ENCODE data around the gene CUL3.

CUL3 gene

DNA sequence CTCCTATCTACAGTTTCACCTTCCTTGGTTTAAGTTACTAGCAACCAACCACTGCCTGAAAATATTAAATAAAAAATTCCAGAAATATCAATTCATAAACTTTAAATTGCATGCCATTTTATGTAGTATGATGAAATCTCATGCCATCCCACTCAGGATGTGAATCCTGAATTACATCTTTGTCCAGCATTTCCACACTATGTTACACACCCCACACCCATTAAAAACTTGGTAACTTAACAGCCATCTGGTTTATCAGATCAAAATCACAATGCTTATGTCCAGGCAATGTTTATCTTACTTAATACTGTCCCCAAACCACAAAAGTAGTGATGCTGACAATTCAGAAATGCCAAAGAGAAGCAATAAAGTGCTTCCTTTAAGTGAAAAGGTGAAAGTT, 21.6 kb downstream of the CUL3 start:
- Histone ChIP-seq H2AFZ (ENCODE audit: low read length, unreplicated experiment) (no peak overlapping the region), H3K4me3 (ENCODE audit: low read depth, low read length) (no peak overlapping the region), H3K27me3 (ENCODE audit: insufficient read depth, low read length) (no peaks in the 10 kb centered on the region), H3K27ac (ENCODE audit: low read depth, low read length) (no peak overlapping the region), H3K36me3 (ENCODE audit: insufficient read depth, low read length) (peaks cover 17% of the 10 kb centered on the region), H3K4me1 (ENCODE audit: control insufficient read depth, insufficient read depth, low read length, unreplicated experiment) (peaks cover 4% of the 10 kb centered on the region), H3K79me2 (ENCODE audit: control insufficient read depth, insufficient read depth, low read length, unreplicated experiment) (peaks cover 98% of the 10 kb centered on the region)

DNA sequence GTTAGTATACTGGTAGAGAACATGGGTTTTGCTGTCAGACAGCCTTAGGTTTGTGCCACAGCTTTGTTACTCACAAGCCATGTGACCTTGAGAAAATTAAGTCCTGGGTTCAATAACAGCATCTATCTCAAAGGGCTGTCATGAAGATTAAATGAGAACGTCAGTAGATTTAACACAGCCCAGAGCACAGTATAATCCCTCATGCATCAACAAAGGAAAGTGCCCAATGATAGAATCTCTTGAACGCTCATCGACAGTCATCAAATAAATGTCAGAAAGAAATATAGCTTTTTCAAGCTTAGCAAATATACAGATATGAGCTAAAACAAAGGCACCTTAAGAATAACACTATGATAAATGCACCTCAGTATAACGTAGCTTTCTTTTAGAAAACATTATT, 22.3 kb downstream of the CUL3 start:
- Histone ChIP-seq H2AFZ (ENCODE audit: low read length, unreplicated experiment) (no peak overlapping the region), H3K4me3 (ENCODE audit: low read depth, low read length) (no peak overlapping the region), H3K36me3 (ENCODE audit: insufficient read depth, low read length) (peaks cover 17% of the 10 kb centered on the region), H3K27ac (ENCODE audit: low read depth, low read length) (no peak overlapping the region), H3K79me2 (ENCODE audit: control insufficient read depth, insufficient read depth, low read length, unreplicated experiment) (peaks cover 98% of the 10 kb centered on the region), H3K4me1 (ENCODE audit: control insufficient read depth, insufficient read depth, low read length, unreplicated experiment) (peaks cover 4% of the 10 kb centered on the region), H3K27me3 (ENCODE audit: insufficient read depth, low read length) (no peaks in the 10 kb centered on the region)

DNA sequence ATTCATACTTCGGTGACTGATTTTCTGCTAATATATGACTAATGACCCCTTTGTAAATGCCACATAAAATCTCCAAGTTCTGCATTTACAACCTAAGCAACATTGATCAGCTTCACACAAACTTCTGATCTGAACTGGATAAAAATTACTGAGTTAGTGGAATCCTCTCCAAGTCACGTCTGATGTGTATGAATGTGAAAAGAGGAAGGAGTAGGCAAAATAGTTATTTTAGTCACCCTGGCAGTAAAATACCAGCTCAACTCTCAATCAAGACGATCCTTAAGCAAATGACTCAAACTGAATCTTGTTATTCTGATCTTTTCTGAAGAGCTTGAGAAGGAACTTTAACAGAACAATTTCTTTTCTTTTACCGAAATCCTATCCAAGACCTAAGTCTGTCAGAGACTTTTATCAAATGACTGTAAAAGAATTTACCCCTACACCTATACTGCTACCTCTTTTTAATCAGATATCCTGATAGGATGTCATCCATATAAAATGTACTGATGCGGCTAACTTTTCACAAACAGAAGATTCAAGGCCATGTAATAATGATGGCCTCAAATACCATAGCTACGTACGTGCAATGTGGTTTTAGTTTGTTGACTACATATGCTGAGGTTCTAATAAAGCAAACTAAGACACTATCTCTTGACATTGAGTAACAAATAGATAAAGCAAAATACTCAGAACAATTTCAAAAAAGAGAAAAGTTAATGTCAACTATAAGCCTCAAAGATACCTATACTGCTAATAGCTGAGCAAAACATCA, 23.7 kb downstream of the CUL3 start:
- Histone ChIP-seq H3K27me3 (ENCODE audit: insufficient read depth, low read length) (no peaks in the 10 kb centered on the region), H3K79me2 (ENCODE audit: control insufficient read depth, insufficient read depth, low read length, unreplicated experiment) (peaks cover 85% of the 10 kb centered on the region), H3K36me3 (ENCODE audit: insufficient read depth, low read length) (peaks cover 10% of the 10 kb centered on the region; the same call in 1 of the 2 replicates), H3K27ac (ENCODE audit: low read depth, low read length) (no peak overlapping the region), H2AFZ (ENCODE audit: low read length, unreplicated experiment) (no peak overlapping the region), H3K4me3 (ENCODE audit: low read depth, low read length) (no peak overlapping the region), H3K4me1 (ENCODE audit: control insufficient read depth, insufficient read depth, low read length, unreplicated experiment) (peaks cover 8% of the 10 kb centered on the region)

DNA sequence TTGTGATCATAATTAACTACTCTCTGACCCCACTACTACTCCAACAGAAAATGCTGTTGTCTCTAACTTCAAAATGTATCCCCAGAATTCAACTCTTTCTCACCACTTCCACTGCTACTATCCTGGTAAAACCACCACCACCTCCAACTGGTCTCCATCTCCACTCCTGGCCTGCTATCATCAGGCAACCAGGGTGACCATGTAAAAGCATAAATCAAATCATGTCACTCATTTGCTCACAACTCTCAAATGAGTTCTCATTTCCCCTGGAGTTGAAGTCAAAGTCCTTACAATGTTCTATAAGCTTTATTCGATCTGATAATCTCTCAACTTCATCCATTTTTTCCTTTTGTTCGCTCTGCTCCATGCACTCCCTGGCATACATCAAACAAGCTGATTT, 24.6 kb downstream of the CUL3 start:
- no peak overlapping the region for H3K27ac ChIP-seq (ENCODE audit: low read depth, low read length)
- H3K79me2 ChIP-seq (ENCODE audit: control insufficient read depth, insufficient read depth, low read length, unreplicated experiment) = peaks cover 85% of the 10 kb centered on the region
- 0 out of 2 replicates have a peak, but pooled peaks cover 4% of the 10 kb centered on the region for H3K36me3 ChIP-seq (ENCODE audit: insufficient read depth, low read length)
- H3K4me3 ChIP-seq (ENCODE audit: low read depth, low read length) = no peak overlapping the region
- no peak overlapping the region for H2AFZ ChIP-seq (ENCODE audit: low read length, unreplicated experiment)
- H3K4me1 ChIP-seq (ENCODE audit: control insufficient read depth, insufficient read depth, low read length, unreplicated experiment) = peaks cover 17% of the 10 kb centered on the region
- no peaks in the 10 kb centered on the region for H3K27me3 ChIP-seq (ENCODE audit: insufficient read depth, low read length)

DNA sequence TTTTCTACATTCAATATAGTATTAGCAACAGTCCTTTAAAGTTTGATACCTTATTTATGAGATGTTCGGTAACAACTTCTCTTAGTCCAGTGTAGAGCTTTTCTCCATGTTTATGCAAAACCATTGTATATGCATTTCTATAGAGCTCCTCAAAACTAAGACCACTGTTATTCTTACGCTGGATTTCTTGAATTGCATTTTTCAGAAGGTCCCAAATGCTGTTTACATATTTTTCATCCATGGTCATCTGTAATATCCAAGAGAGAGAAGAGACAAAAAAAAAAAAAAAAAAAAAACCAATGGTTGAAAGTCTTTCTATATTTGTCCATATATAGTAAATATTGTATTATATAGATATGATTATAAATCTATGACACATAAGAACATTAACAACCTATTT, 27.6 kb downstream of the CUL3 start:
- peaks cover 80% of the 10 kb centered on the region for H3K79me2 ChIP-seq (ENCODE audit: control insufficient read depth, insufficient read depth, low read length, unreplicated experiment)
- H3K27ac ChIP-seq (ENCODE audit: low read depth, low read length) = no peak overlapping the region
- H3K27me3 ChIP-seq (ENCODE audit: insufficient read depth, low read length) = no peaks in the 10 kb centered on the region
- peaks cover 13% of the 10 kb centered on the region for H3K4me1 ChIP-seq (ENCODE audit: control insufficient read depth, insufficient read depth, low read length, unreplicated experiment)
- H3K36me3 ChIP-seq (ENCODE audit: insufficient read depth, low read length) = 0 out of 2 replicates have a peak, but pooled peaks cover 4% of the 10 kb centered on the region
- H3K4me3 ChIP-seq (ENCODE audit: low read depth, low read length) = no peak overlapping the region
- no peak overlapping the region for H2AFZ ChIP-seq (ENCODE audit: low read length, unreplicated experiment)

DNA sequence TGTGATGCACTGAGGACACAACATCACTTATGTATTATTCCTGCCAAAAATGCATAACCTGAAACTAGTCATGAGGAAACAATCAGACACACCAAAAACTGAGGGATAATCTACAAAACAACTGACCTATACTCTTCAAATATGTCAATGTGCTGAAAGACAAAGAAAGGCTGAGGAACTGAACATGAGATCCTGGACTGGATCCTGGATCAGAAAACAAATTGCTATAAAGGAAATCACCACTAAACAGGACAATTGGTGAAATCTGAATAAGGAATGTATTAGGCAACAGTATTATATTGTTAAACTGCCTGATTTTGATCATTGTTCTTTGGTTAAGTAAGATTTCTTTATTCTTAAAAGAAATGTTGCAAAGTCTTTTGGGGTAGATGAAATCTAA, 28.8 kb downstream of the CUL3 start:
- Histone ChIP-seq H3K4me1 (ENCODE audit: control insufficient read depth, insufficient read depth, low read length, unreplicated experiment) (peaks cover 13% of the 10 kb centered on the region), H2AFZ (ENCODE audit: low read length, unreplicated experiment) (no peak overlapping the region), H3K79me2 (ENCODE audit: control insufficient read depth, insufficient read depth, low read length, unreplicated experiment) (peaks cover 75% of the 10 kb centered on the region), H3K36me3 (ENCODE audit: insufficient read depth, low read length) (0 out of 2 replicates have a peak, but pooled peaks cover 4% of the 10 kb centered on the region), H3K27me3 (ENCODE audit: insufficient read depth, low read length) (no peaks in the 10 kb centered on the region), H3K27ac (ENCODE audit: low read depth, low read length) (peak overlapping the region; percentile 56), H3K4me3 (ENCODE audit: low read depth, low read length) (no peak overlapping the region)

DNA sequence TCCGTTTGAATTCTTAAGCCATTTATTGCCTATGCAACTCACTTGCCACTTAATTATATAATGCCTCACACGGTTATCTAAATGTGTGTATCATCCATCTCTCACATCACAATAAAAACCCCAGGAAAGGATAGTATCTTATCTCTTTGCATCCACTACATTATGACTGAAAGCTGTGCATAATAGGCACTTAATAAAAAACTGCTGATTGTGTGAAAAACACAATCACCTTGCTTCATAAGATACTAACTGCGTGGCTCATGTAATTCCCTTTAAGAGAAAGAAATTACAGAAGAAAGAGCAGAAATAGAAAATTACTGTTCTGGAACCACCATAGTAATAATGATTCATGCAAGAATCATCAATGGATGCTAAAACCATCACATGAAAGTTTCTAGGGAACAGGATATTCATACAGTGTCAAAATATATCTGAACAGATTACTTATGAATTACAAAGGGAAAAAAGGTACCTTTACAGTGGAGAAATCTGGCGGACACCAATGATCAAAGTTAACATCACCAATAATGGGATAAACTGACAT, 29.3 kb downstream of the CUL3 start:
- Histone ChIP-seq H3K4me3 (ENCODE audit: low read depth, low read length) (no peak overlapping the region), H2AFZ (ENCODE audit: low read length, unreplicated experiment) (no peak overlapping the region), H3K27me3 (ENCODE audit: insufficient read depth, low read length) (no peaks in the 10 kb centered on the region), H3K79me2 (ENCODE audit: control insufficient read depth, insufficient read depth, low read length, unreplicated experiment) (peaks cover 71% of the 10 kb centered on the region), H3K4me1 (ENCODE audit: control insufficient read depth, insufficient read depth, low read length, unreplicated experiment) (peaks cover 13% of the 10 kb centered on the region), H3K36me3 (ENCODE audit: insufficient read depth, low read length) (0 out of 2 replicates have a peak, but pooled peaks cover 4% of the 10 kb centered on the region), H3K27ac (ENCODE audit: low read depth, low read length) (peak overlapping the region; percentile 56)

DNA sequence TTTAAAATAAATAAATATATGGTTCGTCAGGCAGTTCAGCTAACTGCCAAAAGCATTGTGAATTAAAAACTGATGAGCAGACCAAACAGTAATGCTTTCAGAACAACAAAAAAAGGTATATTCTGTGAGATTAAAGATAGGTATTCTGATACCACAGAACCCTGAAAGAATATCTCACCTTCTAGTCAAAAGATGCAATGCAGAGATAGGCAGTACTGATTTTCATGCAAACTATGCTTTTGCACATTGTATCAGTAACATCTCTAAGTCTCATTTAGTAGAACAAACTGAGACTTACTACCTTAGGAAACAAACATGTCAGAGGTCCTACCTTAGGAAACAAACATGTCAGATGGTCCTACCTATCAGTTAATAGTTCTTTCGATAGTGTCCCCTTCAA, 32.4 kb downstream of the CUL3 start:
- Histone ChIP-seq H3K27ac (ENCODE audit: low read depth, low read length) (no peak overlapping the region), H2AFZ (ENCODE audit: low read length, unreplicated experiment) (no peak overlapping the region), H3K36me3 (ENCODE audit: insufficient read depth, low read length) (no peaks in the 10 kb centered on the region), H3K27me3 (ENCODE audit: insufficient read depth, low read length) (no peaks in the 10 kb centered on the region), H3K79me2 (ENCODE audit: control insufficient read depth, insufficient read depth, low read length, unreplicated experiment) (peaks cover 52% of the 10 kb centered on the region), H3K4me1 (ENCODE audit: control insufficient read depth, insufficient read depth, low read length, unreplicated experiment) (peaks cover 13% of the 10 kb centered on the region), H3K4me3 (ENCODE audit: low read depth, low read length) (no peak overlapping the region)

DNA sequence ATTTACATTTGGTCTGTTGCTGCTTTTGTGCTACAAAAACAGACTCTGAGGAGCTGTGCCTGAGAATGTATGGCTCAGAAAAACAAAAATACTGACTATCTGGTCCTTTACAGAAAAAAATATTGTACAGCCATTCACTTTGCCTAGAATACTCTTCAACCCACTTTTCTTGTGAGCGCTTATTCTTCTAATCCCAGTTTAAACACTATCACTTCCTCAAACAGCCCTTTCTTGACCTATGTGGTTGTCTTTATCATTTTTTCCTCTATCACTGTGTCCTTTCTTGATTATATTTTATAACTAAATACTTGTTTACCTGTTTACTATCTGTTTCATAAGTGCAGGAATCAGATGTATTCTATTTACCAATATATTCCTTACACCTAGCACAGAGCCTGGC, 33.5 kb downstream of the CUL3 start:
- no peak overlapping the region for H3K27ac ChIP-seq (ENCODE audit: low read depth, low read length)
- H3K79me2 ChIP-seq (ENCODE audit: control insufficient read depth, insufficient read depth, low read length, unreplicated experiment) = peaks cover 60% of the 10 kb centered on the region
- H3K4me3 ChIP-seq (ENCODE audit: low read depth, low read length) = no peak overlapping the region
- peaks cover 11% of the 10 kb centered on the region for H3K4me1 ChIP-seq (ENCODE audit: control insufficient read depth, insufficient read depth, low read length, unreplicated experiment)
- no peak overlapping the region for H2AFZ ChIP-seq (ENCODE audit: low read length, unreplicated experiment)
- no peaks in the 10 kb centered on the region for H3K27me3 ChIP-seq (ENCODE audit: insufficient read depth, low read length)
- 0 out of 2 replicates have a peak, but pooled peaks cover 3% of the 10 kb centered on the region for H3K36me3 ChIP-seq (ENCODE audit: insufficient read depth, low read length)

DNA sequence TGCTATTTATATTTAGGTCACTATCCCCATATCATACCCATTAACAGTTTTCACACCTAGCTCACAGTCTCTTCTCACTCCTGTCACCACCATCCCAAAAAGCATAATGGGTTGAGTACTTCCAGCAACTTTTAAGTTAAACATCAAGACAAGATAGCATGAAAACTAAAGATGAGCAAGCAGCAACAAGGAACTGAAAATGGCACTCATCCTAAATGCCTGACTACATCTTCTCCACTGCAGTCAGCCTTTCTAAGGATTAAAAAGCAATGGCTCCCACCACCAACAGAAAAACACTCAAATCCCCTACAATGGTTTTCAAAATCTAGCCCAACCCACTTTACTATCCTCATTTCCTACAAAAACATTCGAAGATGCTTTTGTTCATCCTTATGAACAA, 38.2 kb downstream of the CUL3 start:
- Histone ChIP-seq H3K36me3 (ENCODE audit: insufficient read depth, low read length) (0 out of 2 replicates have a peak, but pooled peaks cover 3% of the 10 kb centered on the region), H3K27ac (ENCODE audit: low read depth, low read length) (no peak overlapping the region), H3K4me1 (ENCODE audit: control insufficient read depth, insufficient read depth, low read length, unreplicated experiment) (peaks cover 11% of the 10 kb centered on the region), H3K79me2 (ENCODE audit: control insufficient read depth, insufficient read depth, low read length, unreplicated experiment) (peaks cover 63% of the 10 kb centered on the region), H2AFZ (ENCODE audit: low read length, unreplicated experiment) (no peak overlapping the region), H3K27me3 (ENCODE audit: insufficient read depth, low read length) (no peaks in the 10 kb centered on the region), H3K4me3 (ENCODE audit: low read depth, low read length) (no peak overlapping the region)
